Panc1 (cell line): ENCODE data around the gene TMSB10. TPM values are rescaled to one million over a fixed set of nuclear protein-coding genes. Genes with fewer than 3 reads are reported as not detected.

Experiments used
- ATAC-seq: fragments of 200-7000 bp; cut with Tn5 transposase; 2 replicates; pipeline ENCODE4 v1.9.1; 2020; ENCODE audit warnings: mild to moderate bottlenecking, moderate library complexity
- BruUV-seq: library from RNA; stranded (reverse); fragments of 400-500 nt; replicated peaks from 2 replicates; lab custom pipeline; 2021; lab: Mats Ljungman, UMichigan
- CTCF ChIA-PET: fragments of 300-600 bp; sonication (Branson Sonifier 250); formaldehyde crosslinking; loops from one replicate; lab custom pipeline; 2022; ENCODE audit warnings: antibody characterized with exemption; lab: Charles Lee
- POLR2A ChIA-PET: fragments of 300-600 bp; sonication (Branson Sonifier 250); formaldehyde crosslinking; loops from one replicate; lab custom pipeline; 2022; ENCODE audit warnings: antibody characterized with exemption; lab: Charles Lee
- DNase-seq: peaks from one replicate; pipeline ENCODE4 v3.0.0-alpha.2; 2010; ENCODE audit warnings: low read depth, low spot score
- H3K27ac ChIP-seq: 2 replicates; pipeline ENCODE4 v1.5.1; 2011; ENCODE audit warnings: mild to moderate bottlenecking, low read length, inconsistent platforms
- H3K27me3 ChIP-seq: fragments of 200-500 bp; sonication (Bioruptor generic); 2 replicates; pipeline ENCODE4 v1.6.0; 2014; ENCODE audit warnings: low read length, inconsistent platforms; ENCODE audit not compliant: control insufficient read depth, insufficient read depth
- H3K36me3 ChIP-seq: fragments of 200-500 bp; sonication (Bioruptor generic); 2 replicates; pipeline ENCODE4 v1.5.1; 2014; ENCODE audit warnings: inconsistent platforms, mild to moderate bottlenecking, low read length, moderate library complexity; ENCODE audit not compliant: control insufficient read depth, insufficient read depth
- H3K4me1 ChIP-seq: 2 replicates; pipeline ENCODE4 v1.5.1; 2011; ENCODE audit warnings: inconsistent platforms, mild to moderate bottlenecking, low read length, moderate library complexity; ENCODE audit not compliant: control insufficient read depth, insufficient read depth
- H3K4me3 ChIP-seq, 2 experiments: 2 replicates each; pipeline ENCODE4 v1.5.1; 2011 to 2012; ENCODE audit warnings: low read depth in 2 of 2, low read length in 2 of 2, mild to moderate bottlenecking in 2 of 2, inconsistent platforms in 1 of 2, moderate library complexity in 1 of 2
- H3K9me3 ChIP-seq: fragments of 200-500 bp; sonication (Bioruptor generic); 2 replicates; pipeline ENCODE4 v1.5.1; 2014; ENCODE audit warnings: low read depth, mild to moderate bottlenecking, inconsistent platforms, low read length, moderate library complexity; ENCODE audit not compliant: control insufficient read depth, insufficient read depth
- CTCF ChIP-seq: fragments of 450-650 bp; IDR thresholded peaks from 2 replicates; pipeline ENCODE4 v1.5.1; 2017; ENCODE audit warnings: mild to moderate bottlenecking
- POLR2AphosphoS5 ChIP-seq: IDR thresholded peaks from 2 replicates; pipeline ENCODE4 v1.6.1; 2012; ENCODE audit warnings: mild to moderate bottlenecking, low read depth, low read length, moderate library complexity
- REST ChIP-seq, 2 experiments: IDR thresholded peaks; 2 replicates each; pipeline ENCODE4 v1.6.1; 2011 to 2012; ENCODE audit warnings: low read depth in 2 of 2, control low read depth in 1 of 2, low read length in 1 of 2, mild to moderate bottlenecking in 1 of 2, moderate library complexity in 1 of 2; ENCODE audit not compliant: insufficient read depth in 1 of 2
- SIN3A ChIP-seq: IDR thresholded peaks from 2 replicates; pipeline ENCODE4 v1.6.1; 2012; ENCODE audit warnings: low read depth, mild to moderate bottlenecking, low read length, moderate library complexity, borderline replicate concordance; ENCODE audit not compliant: insufficient read depth
- TCF7L2 ChIP-seq: IDR thresholded peaks from 2 replicates; pipeline ENCODE4 v1.6.1; 2011; ENCODE audit warnings: mild to moderate bottlenecking, low read depth, low read length, inconsistent platforms
- in situ Hi-C: cut with HindIII; loops from 2 replicates; pipeline ENCODE4 v1.10.0; 2016; ENCODE audit warnings: low sequenced_read_pairs, low pct_unique_long_range_greater_than_20kb
- intact Hi-C: fragments of 100-400 bp; cut with micrococcal nuclease; formaldehyde crosslinking; loops from one replicate; pipeline ENCODE4 v1.10.0; 2022; ENCODE audit not compliant: unreplicated experiment
- total RNA-seq: library from RNA; stranded (reverse); gene quantifications from one replicate; pipeline ENCODE4 v1.2.1, GENCODE V29; 2021; ENCODE audit not compliant: unreplicated experiment

Gene TMSB10
- total RNA-seq, 1 experiment from 2014 or later: 1,916 TPM

GRCh38 chr2:84923009-84923408, 17.6 kb downstream of the TMSB10 start:
- in situ Hi-C loops: no loop called here
- intact Hi-C loops: no loop called here

More at GRCh38 chr2:84923009-84923408, 17.6 kb downstream of the TMSB10 start:
- no peak overlapping the region for H3K27ac ChIP-seq
- CTCF ChIA-PET: no interaction called here
- no peak overlapping the region for H3K4me3 ChIP-seq
- TF ChIP-seq REST (IDR thresholded peaks at IDR 0.05; ENCODE audit: insufficient read depth in 1 of 2, low read depth in 2 of 2, low read length in 1 of 2) (no peak), CTCF (no peak), SIN3A (no peak), TCF7L2 (no peak), POLR2AphosphoS5 (no peak)
- no peaks in the 10 kb centered on the region for H3K9me3 ChIP-seq
- ATAC-seq: no peak
- DNase-seq: no peak
- BruUV-seq: no TSS peak
- POLR2A ChIA-PET: interaction anchor here (0.6 kb wide), 1 partner anchor 16 kb away, joined by 6 read pairs; no protein-coding TSS in a partner anchor
- H3K4me1 ChIP-seq: peaks cover 29% of the 10 kb centered on the region
- H3K36me3 ChIP-seq: no peaks in the 10 kb centered on the region
- H3K27me3 ChIP-seq: no peaks in the 10 kb centered on the region
